Endothelial cell of hepatic sinusoid (primary cell): ENCODE results near the gene ZHX3.

Experiments
- in situ Hi-C: cut with HindIII; loops from 2 replicates; pipeline ENCODE4 v1.10.0; 2017; ENCODE audit warnings: low sequenced_read_pairs

The ZHX3 gene

DNA sequence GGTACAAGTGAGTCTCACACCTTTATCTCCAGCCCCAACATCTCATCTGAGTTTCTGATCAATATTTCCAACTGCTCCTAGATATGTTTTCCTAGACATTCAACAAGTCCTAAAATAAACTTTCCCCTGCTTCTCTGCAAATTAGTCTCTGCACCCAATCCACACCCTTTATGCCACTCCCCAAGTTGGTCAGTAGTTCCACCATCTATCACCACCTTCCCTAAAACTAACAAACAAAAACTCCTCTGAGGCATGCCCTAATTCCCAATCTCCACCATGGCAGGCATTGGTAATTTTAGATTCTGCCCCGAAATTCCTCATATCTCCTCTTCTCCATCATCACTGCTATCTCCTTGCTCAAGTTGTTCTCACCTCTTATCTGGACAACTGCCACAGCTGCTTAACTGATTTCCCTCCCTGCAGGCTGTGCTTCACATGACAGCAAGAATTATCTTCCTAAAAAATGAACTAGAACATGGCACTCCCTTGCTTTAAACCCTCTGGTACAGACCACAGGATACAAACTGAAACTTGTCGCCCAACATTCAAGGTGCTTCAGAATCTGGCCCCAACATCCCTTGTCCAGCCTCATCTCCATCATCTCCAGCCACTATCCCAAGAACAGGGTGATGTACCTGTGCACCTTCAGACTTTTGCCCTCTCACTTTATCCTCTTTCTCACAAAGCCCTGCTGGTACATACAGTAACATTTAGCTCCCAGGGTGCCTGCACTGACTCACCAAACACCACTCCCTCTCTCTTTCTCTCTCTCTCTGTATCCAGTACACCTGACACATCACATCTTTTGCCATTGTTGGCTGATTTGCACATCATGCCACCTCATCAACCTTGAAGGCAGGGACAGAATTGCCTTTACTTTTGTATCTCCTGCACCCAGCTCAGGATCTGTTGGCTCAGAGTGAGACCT is 55.5 kb downstream of the ZHX3 start:
- in situ Hi-C loops, result no loop called here

DNA sequence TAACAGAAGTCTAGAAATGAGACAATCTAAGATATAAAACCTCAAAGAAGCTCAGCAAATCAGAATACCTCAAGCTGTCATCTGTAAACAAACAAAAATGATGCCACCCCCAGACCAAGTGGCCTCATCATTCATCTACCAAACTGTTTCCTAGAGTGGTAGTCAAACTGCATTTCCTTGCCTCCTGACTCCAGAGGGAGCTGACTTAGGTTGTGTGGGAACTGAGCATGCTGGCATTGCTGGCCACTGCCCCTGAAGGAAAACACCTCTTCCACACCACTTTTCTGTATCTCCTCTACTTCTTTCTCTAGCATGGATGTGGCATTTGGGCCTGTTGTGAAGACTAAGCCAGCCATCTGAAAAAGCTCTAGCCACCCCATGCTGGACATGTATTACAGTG is 56.3 kb downstream of the ZHX3 start:
- in situ Hi-C loops, result no loop called here

DNA sequence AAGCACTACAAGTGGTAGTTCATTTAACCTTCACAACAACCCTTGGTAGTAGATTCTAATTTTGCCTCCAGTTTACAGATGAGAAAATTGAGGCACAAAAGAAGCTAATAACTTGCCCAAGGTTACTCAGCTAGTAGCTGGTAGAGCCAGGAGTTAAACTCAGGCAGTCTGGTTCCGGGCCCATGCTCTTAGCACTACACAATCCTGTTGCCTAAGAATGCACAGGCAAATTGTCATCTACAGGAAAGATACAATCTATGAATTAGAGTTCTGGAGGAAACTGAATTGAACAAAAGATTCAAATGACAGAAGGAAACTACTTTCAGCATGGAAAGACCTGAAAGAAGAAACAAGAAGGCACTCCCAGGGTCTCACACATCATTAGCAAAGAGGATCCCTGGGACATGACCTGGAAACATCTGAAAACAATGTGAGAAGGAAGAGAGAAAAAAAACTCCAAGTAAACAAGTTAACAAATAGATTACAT is 56.8 kb downstream of the ZHX3 start:
- in situ Hi-C loops, result no loop called here

DNA sequence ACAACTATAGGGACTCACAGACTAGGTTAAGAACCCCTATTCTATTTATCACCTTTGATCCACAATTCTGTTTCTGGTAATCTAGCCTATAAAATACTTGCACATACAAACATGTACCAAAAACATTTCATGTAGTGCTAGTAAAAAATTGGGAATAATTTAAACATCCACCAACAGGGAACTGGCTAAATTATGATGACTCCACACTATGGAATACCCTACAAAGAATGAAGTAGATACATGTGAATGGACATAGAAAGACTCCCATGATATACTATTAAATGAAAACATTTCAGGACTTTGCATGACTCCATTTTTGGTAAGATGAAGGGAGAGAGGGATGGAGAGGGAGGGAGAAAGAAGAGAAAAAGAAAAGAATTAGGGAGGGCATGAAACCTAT is 58.2 kb downstream of the ZHX3 start:
- in situ Hi-C loops, result no loop called here

DNA sequence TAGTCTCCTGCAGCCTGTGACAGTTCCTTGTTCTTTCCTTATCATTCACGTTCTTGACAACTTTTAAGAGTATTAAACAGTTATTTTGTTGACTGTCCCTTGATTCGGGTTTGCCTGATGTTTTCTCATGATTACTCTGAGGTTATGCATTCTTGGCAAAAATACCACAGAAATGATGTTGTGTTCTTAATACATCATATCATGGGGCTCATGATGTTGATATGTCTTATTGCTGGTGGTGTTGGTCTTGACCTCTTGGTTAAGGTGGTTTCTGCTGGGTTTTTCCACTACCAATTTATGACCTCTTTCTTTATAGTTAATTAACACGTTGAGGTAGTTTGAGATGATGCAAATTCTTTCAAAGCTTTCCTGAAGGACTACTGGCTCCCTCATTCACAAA is 59.1 kb downstream of the ZHX3 start:
- in situ Hi-C loops, result no loop called here

DNA sequence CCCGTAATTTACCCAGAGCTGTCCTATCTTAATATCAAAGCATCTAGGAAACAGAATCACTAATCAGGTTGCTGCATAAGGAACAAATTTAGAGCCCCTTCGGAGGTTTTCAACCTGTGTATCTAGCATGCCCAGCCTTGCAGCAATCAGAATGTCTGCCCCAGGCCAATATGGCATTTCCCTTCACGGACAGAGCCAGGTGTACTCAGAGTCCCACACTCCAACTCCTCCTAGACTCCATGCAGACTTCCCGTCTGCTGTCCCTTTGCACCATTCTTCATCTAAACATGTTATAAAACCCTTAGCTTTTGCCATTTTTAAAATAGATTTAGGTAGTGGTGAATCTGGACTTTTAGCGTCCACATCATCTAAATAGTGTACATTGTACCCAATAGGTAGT is 61.0 kb downstream of the ZHX3 start:
- in situ Hi-C loops, result no loop called here

DNA sequence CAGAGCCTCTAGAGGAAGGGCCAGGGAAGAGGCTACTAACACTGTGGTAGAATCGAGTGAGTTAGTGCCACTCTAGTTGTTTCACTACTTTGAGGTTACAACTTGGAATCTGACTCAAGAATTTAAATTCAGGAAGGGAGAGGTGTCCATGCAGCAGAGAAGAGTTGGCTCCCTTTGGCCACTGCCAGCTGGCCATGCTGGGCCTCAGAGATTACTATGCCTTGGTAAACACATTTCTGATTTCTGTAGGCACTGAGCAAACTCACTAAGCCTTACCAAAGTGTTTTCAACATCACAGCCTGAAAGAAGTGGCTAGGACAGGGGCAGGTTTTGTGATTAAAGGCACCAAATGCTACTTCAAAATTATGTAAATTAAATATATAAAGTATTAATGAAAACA is 61.9 kb downstream of the ZHX3 start:
- in situ Hi-C loops, result no loop called here

DNA sequence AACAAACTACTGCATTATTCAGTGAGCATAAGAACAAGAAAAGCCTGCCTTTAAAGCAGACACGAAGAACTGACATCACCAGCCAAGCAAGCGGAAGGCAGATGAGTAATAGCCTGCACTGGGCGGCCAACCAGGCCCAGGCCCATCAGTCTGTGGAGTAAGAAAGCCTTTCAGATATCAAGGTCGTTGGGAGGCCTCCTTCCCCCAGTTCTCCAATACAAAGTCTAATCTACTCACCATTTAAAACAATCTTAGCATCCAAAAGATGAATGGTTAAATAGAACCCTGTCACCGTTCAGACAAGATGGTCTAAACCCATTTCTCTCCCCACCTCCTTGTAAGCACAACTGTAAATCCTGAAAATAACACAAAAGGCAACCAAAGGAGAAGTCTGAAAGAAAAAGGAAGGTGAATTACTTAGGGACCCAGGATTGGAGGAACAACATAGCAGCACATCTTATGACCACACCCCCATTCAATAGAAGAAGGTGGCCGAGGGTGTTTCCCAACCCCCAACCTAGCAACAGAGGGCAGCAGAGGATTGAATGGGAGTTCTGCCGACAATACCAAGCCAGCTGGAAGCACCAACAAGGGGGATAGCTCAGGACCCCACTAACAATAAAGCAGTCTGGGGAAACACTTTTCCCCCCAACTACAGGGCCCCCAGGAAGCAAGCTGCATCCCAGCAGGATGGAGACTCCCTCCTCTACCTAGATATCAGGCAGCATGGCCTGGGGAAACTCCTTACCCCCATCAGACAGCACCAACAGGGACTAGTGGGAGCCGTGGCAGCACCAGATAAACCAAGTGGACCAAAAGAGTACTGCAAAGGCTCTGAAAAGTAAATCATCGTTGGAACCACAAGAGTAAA is 67.9 kb downstream of the ZHX3 start:
- in situ Hi-C loops, result no loop called here

DNA sequence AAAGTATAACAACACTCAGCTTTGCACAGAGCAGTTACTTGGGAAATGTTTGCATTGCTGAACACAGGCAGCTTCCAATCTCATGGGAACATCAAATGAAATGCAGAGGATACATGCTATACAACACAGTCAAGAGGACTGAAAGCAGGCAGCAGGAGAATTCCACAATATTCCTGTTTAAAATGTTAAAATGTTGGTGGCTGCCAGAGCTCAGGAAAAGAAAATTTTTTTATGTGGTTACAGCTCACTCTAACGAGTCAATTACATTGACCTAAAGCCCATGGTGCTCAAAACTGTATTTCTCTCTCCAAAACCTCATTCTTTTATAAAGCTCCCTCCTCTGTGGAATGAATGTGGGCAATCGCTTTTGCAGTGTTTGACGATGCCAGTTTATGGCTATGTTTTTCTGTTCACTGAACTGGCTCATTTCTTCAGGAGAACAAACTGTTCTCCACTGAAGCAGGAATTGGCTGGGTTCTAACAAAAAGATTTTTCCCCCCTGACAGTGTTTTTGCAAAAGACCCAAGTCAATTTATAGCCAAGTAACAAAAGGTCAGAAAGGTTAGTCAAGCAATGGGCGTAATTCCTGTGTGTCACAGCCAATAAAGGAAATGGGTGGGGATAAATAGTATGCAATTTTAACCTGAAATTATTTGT is 69.0 kb downstream of the ZHX3 start:
- in situ Hi-C loops, result no loop called here

DNA sequence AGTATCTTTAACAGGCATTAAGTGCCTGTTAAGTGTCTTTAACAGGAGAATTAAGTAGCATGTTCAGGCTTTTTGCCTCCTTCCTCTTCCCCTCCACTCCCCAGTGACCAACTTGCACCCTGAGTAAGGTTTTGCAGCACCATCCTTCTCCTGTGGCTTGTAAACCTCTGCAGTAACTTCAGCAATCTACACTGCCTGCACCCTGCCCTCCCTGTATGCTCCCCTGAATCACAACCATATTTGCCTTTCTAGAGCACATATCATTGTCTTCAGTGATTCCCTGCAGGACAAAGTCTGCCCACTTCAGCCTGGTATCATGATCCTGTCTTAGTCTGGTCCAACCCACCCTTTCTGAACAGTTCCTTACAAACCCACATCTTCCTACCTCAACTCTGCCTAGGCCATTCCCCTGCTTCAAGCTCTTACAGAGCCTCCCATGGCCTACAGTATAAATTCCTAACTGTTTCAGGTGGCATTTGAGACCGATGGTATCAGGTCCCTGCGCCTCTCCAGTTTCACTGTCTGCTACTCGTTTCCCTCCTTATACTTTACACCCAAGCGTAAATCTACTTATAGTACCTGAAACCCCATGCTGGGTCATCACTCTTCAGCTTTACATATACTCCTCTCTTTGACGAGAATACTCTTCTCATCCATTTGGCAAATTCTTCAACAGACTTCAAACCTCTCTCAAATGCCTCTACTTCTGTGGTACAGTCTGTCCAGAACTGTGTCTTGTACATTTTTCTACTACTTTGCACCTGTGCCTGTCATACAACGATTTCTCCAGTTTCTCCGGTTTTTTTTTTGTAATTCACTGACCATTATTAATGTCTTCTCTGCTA is 69.8 kb downstream of the ZHX3 start:
- in situ Hi-C loops, result no loop called here

DNA sequence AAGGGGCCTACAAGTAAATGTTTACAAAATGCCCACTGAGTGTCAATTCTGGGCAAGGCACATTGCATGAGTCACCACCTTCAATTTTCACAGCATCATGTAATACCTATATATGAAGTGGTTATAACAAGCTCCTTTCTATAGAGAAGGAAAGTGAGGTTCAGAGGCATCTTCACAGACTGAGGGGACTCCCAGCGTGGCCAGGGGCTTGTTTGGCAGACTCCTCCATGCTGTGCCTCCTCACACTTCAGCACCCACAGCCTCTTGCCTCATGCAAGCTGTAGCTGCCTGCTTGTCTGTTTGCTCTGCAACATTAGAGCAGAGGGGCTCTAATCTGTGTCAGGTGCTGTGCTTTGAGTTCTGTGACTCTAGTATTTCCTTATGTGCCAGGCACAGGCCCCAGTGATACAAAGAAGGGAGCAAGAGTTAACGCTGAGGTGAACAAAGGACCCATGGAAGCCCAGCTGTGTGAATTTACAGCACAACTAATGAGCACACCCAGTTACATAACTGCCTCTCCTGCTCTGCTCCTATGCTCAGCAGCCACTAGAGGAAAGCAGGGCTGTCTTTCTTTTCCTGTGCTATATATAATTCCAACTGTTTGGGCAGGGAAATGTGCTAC is 72.3 kb downstream of the ZHX3 start:
- in situ Hi-C loops, result no loop called here

DNA sequence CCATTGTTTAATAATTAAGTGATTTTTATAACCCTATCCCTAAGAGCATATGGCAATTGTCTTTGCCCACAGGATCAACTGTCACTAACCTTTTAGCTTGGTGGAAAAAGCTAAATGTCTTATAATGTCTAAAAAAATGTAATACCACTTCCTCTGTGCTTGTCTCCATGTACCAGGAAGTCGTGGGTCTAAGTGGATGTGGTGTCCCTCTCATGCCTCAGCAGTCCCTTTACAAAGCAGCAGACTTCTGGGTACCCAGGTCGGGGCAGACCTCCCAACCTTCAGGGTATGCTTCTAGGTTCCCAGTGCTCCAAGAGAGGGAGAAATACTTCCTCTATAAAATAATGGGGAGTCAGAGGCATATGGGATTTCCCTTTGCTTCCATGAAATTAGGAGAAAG is 74.7 kb downstream of the ZHX3 start:
- in situ Hi-C loops, result no loop called here

DNA sequence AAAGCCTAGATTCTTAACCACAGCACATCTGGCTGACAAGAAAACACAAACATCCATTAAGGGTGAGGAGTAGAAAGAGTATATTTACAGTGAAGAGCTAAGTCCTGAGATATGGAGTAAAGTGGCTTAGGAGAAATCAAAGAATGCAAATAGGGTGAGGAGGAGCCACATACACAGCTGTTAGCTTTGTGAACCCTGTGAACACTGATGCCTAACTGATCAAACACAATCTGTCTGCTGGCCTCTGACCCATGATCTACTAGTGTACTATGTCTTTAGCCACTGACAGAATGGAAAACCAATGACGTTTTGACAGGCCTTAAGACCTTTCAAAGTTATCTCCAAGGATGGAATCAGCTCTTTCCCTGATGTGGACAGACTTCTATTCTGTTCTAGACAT is 75.2 kb downstream of the ZHX3 start:
- in situ Hi-C loops, result no loop called here

DNA sequence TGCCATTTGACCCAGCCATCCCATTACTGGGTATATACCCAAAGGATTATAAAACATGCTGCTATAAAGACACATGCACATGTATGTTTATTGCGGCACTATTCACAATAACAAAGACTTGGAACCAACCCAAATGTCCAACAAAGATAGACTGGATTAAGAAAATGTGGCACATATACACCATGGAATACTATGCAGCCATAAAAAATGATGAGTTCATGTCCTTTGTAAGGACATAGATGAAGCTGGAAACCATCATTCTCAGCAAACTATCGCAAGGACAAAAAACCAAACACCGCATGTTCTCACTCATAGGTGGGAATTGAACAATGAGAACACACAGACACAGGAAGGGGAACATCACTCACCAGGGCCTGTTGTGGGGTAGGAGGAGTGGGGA is 80.3 kb downstream of the ZHX3 start:
- in situ Hi-C loops, result loop anchor here (5.0 kb wide), 1 partner anchor 75 kb away; no protein-coding TSS in a partner anchor

DNA sequence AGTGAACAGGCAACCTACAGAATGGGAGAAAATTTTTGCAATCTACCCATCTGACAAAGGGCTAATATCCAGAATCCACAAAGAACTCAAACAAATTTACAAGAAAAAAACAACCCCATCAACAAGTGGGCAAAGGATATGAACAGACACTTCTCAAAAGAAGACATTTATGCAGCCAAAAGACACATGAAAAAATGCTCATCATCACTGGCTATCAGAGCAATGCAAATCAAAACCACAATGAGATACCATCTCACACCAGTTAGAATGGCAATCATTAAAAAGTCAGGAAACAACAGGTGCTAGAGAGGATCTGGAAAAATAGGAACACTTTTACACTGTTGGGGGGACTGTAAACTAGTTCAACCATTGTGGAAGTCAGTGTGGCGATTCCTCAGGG is 80.7 kb downstream of the ZHX3 start:
- in situ Hi-C loops, result loop anchor here (5.0 kb wide), 1 partner anchor 75 kb away; no protein-coding TSS in a partner anchor

DNA sequence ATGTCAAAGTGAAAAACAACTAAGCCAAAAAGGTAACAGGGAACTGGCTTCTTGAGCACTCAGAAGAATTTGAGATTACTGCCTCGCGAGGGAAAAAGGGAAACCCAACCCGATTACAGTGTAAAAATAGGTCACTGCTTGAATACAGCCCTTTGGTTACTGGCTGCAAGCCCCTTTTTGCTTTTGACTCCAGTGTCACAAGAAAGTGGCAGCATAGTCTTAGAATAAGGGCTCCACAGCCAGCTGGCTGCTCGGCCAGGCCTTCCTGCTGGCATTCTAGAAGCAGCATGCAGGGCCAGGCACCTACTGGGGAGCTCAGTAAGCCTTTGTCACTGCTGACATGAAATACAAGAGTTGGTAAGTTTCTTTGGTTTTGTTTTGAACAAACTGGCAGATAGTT is 83.0 kb downstream of the ZHX3 start:
- in situ Hi-C loops, result no loop called here

DNA sequence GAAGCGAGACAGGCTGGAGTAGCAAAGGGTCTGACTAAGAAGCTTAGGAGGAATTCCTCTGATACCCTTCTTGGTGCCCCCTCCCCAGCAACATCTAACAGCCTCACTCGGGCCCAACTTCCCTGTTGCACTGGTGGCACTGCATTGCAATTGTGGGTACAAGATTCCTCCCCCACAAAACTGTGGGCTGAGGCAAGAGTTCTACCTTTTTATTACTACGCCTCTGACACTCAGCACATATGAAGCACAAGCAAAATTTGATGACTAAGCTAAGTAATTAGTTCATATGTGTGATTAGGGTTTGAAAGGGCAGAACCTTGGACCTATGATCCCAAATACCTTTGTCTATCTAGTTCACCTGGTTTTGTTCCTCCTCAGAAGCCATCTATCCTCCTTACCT is 83.5 kb downstream of the ZHX3 start:
- in situ Hi-C loops, result no loop called here

DNA sequence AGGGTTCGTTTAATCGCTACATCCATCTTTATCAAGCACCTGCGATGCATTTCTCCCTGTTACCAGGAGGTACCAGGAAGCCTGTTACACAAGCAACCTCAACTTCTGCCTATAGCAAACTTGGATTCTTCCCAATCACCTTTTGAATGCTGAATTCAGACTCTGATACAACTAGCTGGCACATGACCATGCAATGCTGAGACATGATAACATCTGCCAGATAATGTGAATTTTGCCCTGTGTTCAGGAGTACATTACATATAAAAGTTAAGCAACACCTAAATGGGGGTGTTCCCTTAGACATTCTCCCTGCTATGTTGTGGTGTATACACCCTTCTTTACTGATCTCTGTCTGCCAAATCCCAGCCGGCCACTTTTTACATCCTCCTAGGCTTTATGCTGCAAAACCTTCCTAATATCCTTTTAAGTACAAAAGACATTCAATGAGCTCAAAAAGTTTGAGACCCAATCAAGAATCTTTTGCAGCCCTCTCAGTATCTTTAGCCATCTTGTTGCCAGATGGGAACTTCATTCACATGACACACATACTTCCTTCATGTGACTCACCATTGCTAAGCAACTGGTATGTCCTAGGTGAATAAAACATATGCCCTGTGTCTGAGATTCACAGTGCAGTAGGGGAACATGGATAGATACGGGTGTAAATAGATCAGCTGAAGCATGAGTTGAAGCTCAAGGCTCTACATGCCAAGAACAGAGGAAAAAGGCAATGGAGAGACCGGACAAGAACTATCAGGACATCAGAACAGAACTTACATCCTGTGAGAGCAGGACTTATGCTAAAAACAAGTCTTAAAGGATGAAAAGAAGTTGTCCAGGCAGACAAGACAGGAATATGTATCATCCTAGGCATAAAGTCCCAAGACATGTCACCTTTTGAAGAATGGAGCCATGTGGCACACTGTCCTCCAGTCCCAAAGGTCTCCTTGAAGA is 84.3 kb downstream of the ZHX3 start:
- in situ Hi-C loops, result no loop called here

DNA sequence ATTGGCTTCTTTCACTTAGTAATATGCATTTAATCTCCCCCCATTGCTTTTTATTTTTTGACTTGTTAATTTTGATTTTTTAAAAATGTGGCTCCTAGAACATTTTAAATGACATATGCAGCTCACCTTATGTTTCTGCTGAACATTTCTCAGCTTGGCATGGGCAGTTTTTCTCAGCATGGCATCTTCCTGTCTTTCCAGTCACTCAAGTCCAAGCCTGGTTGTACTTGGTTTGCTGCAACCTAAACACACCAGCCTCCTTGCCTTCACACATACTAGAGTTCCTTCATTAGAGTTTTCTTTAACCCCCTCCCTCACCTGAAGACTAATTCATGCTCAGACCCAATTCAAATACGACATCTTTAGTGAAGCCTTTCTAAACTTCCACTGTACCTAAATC is 86.4 kb downstream of the ZHX3 start:
- in situ Hi-C loops, result no loop called here
